CD14-positive monocyte (primary cell): ENCODE data around the gene CNFN. TPM values are rescaled to one million over a fixed set of nuclear protein-coding genes. Genes with fewer than 3 reads are reported as not detected.

Experiments used
- DNase-seq, 3 donors: peaks; one replicate each; pipeline ENCODE4 v3.0.0-alpha.2; 2011 to 2022
- H2AFZ ChIP-seq: 2 replicates; pipeline ENCODE4 v1.6.0; 2012; ENCODE audit warnings: mild to moderate bottlenecking, low read depth, low read length, inconsistent platforms; ENCODE audit not compliant: insufficient read depth, poor library complexity, severe bottlenecking
- H3K27ac ChIP-seq, 2 donors: 1 replicate in 1 of 2; 2 replicates in 1 of 2; pipeline ENCODE4 v1.5.1; 2012 to 2013; ENCODE audit warnings: low read length in 2 of 2, control low read depth in 1 of 2, inconsistent platforms in 1 of 2, low read depth in 1 of 2, mild to moderate bottlenecking in 1 of 2
- H3K27me3 ChIP-seq, 2 donors: one replicate each; pipeline versions ENCODE4 v1.6.0 to v1.6.1; 2011 to 2013; ENCODE audit warnings: low read length in 2 of 2; ENCODE audit not compliant: control insufficient read depth in 2 of 2, insufficient read depth in 2 of 2
- H3K36me3 ChIP-seq, 2 donors: replicated peaks in 1 of 2; 1 replicate in 1 of 2; 2 replicates in 1 of 2; pipeline versions ENCODE4 v1.5.1 to v1.6.1; 2012 to 2013; ENCODE audit warnings: low read length in 2 of 2, control low read depth in 1 of 2, inconsistent platforms in 1 of 2, mild to moderate bottlenecking in 1 of 2; ENCODE audit not compliant: insufficient read depth in 2 of 2, control insufficient read depth in 1 of 2
- H3K4me1 ChIP-seq, 2 donors: 1 replicate in 1 of 2; 2 replicates in 1 of 2; pipeline versions ENCODE4 v1.5.1 to v1.6.1; 2012 to 2013; ENCODE audit warnings: low read length in 2 of 2, control low read depth in 1 of 2, inconsistent platforms in 1 of 2, mild to moderate bottlenecking in 1 of 2, moderate library complexity in 1 of 2; ENCODE audit not compliant: insufficient read depth in 2 of 2, control insufficient read depth in 1 of 2
- H3K4me2 ChIP-seq: replicated peaks from 2 replicates; pipeline ENCODE3; 2012; ENCODE audit warnings: low read length, moderate library complexity, mild to moderate bottlenecking; ENCODE audit not compliant: poor library complexity, severe bottlenecking; ENCODE audit errors: extremely low read depth
- H3K4me3 ChIP-seq, 3 experiments: fragments of 200-600 bp in 1 of 3; sonication (generic) in 1 of 3; replicated peaks in 1 of 3; 1 replicate in 2 of 3; 2 replicates in 1 of 3; pipeline ENCODE4 v1.5.1; 2011 to 2013; ENCODE audit warnings: low read length in 3 of 3, mild to moderate bottlenecking in 3 of 3, control low read depth in 2 of 3, low read depth in 2 of 3, inconsistent platforms in 1 of 3, moderate library complexity in 1 of 3
- H3K79me2 ChIP-seq: 2 replicates; pipeline ENCODE4 v1.6.0; 2012; ENCODE audit warnings: mild to moderate bottlenecking, control low read depth, inconsistent platforms, low read length, moderate library complexity; ENCODE audit not compliant: insufficient read depth
- H3K9ac ChIP-seq: 2 replicates; pipeline ENCODE4 v1.6.0; 2017; ENCODE audit warnings: low read length, mild to moderate bottlenecking; ENCODE audit not compliant: insufficient read depth, poor library complexity, severe bottlenecking
- H3K9me3 ChIP-seq, 2 donors: replicated peaks in 1 of 2; 1 replicate in 1 of 2; 2 replicates in 1 of 2; pipeline versions ENCODE4 v1.5.1 to v1.6.1; 2012 to 2013; ENCODE audit warnings: low read length in 2 of 2, control low read depth in 1 of 2; ENCODE audit not compliant: control insufficient read depth in 1 of 2, insufficient read depth in 1 of 2
- H4K20me1 ChIP-seq: 2 replicates; pipeline ENCODE4 v1.6.0; 2012; ENCODE audit warnings: mild to moderate bottlenecking, low read length, control low read depth, moderate library complexity; ENCODE audit not compliant: insufficient read depth
- H3K27ac Mint-ChIP-seq, 7 donors: one replicate each; pipeline ENCODE4 v1.8.0; 2020; ENCODE audit warnings: mild to moderate bottlenecking in 7 of 7, mixed read lengths in 7 of 7, moderate library complexity in 6 of 7, inconsistent platforms in 2 of 7
- H3K27me3 Mint-ChIP-seq, 3 donors: one replicate each; pipeline ENCODE4 v1.8.0; 2021 to 2022; ENCODE audit warnings: low read depth in 3 of 3, mild to moderate bottlenecking in 3 of 3, mixed read lengths in 3 of 3, moderate library complexity in 3 of 3, inconsistent platforms in 1 of 3
- H3K36me3 Mint-ChIP-seq, 2 donors: one replicate each; pipeline ENCODE4 v1.8.0; 2020; ENCODE audit warnings: mixed read lengths in 2 of 2, inconsistent platforms in 1 of 2, mild to moderate bottlenecking in 1 of 2
- H3K4me1 Mint-ChIP-seq: one replicate; pipeline ENCODE4 v1.8.0; 2020; ENCODE audit warnings: mild to moderate bottlenecking, mixed read lengths
- H3K4me3 Mint-ChIP-seq, 2 donors: one replicate each; pipeline ENCODE4 v1.8.0; 2020; ENCODE audit warnings: mild to moderate bottlenecking in 2 of 2, mixed read lengths in 2 of 2, moderate library complexity in 1 of 2
- H3K9me3 Mint-ChIP-seq, 7 donors: one replicate each; pipeline ENCODE4 v1.8.0; 2020 to 2022; ENCODE audit warnings: mixed read lengths in 7 of 7, mild to moderate bottlenecking in 6 of 7, moderate library complexity in 6 of 7, inconsistent platforms in 2 of 7
- CTCF ChIP-seq: fragments of 200-600 bp; IDR thresholded peaks from one replicate; pipeline ENCODE4 v1.8.0; 2022; ENCODE audit warnings: antibody characterized with exemption, mild to moderate bottlenecking
- WGBS: methylation state at CpG from one replicate; pipeline ENCODE4 v1.1.5; 2013; ENCODE audit warnings: missing lambda C conversion rate; ENCODE audit not compliant: insufficient coverage; 5-methylcytosine and 5-hydroxymethylcytosine counted together
- intact Hi-C, 2 donors: fragments of 100-400 bp; cut with micrococcal nuclease; formaldehyde crosslinking; loops; one replicate each; pipeline versions ENCODE4 v1.15.0 to v1.15.1; 2023
- polyA plus RNA-seq, 3 donors: library from polyadenylated mRNA; depleted of rRNA in 1 of 3; unstranded in 2 of 3; stranded (reverse) in 1 of 3; fragments of 300-500 nt in 2 of 3; fragments of >200 nt in 1 of 3; fragmentation: Illumina TruSeq in 2 of 3; gene quantifications; 1 replicate in 2 of 3; 2 replicates in 1 of 3; pipeline ENCODE4 v1.2.3, GENCODE V29; 2012 to 2021

Gene CNFN
- polyA plus RNA-seq, 3 donors: 0.64 to 6.4 (median 3.4) TPM

GRCh38 chr19:42351079-42351735, 38.9 kb downstream of the CNFN start:
- Histone ChIP-seq H3K27ac (no peak overlapping the region), H3K4me2 (no peak overlapping the region), H2AFZ (no peak overlapping the region), H3K9ac (no peak overlapping the region), H4K20me1 (no peaks in the 10 kb centered on the region), H3K79me2 (no peaks in the 10 kb centered on the region), H3K36me3 (peaks cover 4 to 5% of the 10 kb centered on the region in 2 donors), H3K9me3 (no peaks in the 10 kb centered on the region), H3K4me3 (no peak overlapping the region), H3K4me1 (peaks cover 15 to 18% of the 10 kb centered on the region in 2 donors), H3K27me3 (no peaks in the 10 kb centered on the region)
- Mint-ChIP-seq H3K27me3 (peaks cover 0 to 3% (median 0%) of the 10 kb centered on the region in 3 donors), H3K4me1 (peaks cover 15% of the 10 kb centered on the region), H3K9me3 (no peaks in the 10 kb centered on the region), H3K36me3 (peaks cover 7 to 15% of the 10 kb centered on the region in 2 donors), H3K27ac (no peak overlapping the region), H3K4me3 (no peak overlapping the region)
- intact Hi-C loops: no loop called here
- no peak for DNase-seq
- TF ChIP-seq CTCF: no peak
- WGBS: 87% methylated on average over 20 of the region's 21 CpGs

- H3K27ac Mint-ChIP-seq: no peak overlapping the region
- Histone ChIP-seq H3K4me2 (no peak overlapping the region), H3K27me3 (no peaks in the 10 kb centered on the region), H3K36me3 (peaks cover 0 to 4% of the 10 kb centered on the region in 2 donors), H2AFZ (no peak overlapping the region), H3K9me3 (no peaks in the 10 kb centered on the region), H3K9ac (peak overlapping the region; percentile 8), H3K79me2 (no peaks in the 10 kb centered on the region), H3K4me1 (peaks cover 15 to 18% of the 10 kb centered on the region in 2 donors), H4K20me1 (no peaks in the 10 kb centered on the region), H3K4me3 (no peak overlapping the region), H3K27ac (no peak overlapping the region)
- H3K4me3 Mint-ChIP-seq: no peak overlapping the region
- no peak for TF ChIP-seq CTCF
- no peak for DNase-seq
- peaks cover 0 to 1% (median 0%) of the 10 kb centered on the region in 3 donors for H3K27me3 Mint-ChIP-seq
- intact Hi-C loops: no loop called here
- WGBS: no CpG with 5 or more reads among the region's 3 CpGs
- H3K36me3 Mint-ChIP-seq: peaks cover 6 to 14% of the 10 kb centered on the region in 2 donors
- no peaks in the 10 kb centered on the region for H3K9me3 Mint-ChIP-seq
- peaks cover 16% of the 10 kb centered on the region for H3K4me1 Mint-ChIP-seq
Measured at GRCh38 chr19:42350417-42350816, 39.7 kb downstream of the CNFN start.
